ENCODE measurements around the gene CELSR1. TPM values are rescaled to one million over a fixed set of nuclear protein-coding genes. Genes with fewer than 3 reads are reported as not detected.

Gene CELSR1
- total and polyA plus RNA-seq, 7 donors = 0.09 to 0.39 (median 0.18) TPM

DNA sequence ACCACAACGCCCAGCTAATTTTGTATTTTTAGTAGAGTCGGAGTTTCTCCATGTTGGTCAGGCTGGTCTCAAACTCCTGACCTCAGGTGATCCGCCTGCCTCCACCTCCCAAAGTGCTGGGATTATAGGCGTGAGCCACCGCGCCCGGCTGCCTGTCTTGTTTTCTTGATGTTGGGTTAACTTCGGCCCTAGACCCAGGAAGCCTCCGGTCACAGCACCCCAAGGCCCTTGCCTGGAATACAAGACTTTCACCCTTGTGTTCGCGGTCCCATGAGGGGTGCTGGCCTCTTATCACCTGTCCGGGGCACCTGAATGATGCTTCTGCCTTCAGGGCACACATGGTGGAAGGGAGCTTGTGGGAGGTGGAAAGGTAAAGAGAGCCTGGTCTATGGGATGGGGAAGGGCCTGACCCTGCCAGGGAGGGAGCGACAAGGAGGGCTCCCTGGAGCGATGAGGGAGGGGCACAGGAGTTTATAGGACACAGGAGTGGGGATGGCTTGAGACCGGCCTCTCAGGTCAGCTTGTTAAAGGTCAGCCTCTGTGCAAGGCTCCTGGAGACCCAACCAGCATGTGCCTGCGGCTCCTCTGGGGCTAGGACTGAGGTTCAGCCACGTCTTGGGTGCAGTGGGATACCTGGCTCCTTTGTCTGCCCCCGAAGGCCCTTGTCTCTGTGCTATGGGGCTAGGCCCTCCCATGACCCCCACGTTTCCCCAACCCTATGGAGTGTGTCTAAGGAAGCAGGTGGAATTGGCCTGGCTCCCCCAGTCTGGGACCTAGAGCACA is 48.1 kb upstream of the CELSR1 start:
- H3K4me1 ChIP-seq = peaks cover 32% of the 10 kb centered on the region
- no peaks in the 10 kb centered on the region for H3K27me3 ChIP-seq (ENCODE audit: insufficient read depth in 3 of 3, low read length in 2 of 3)
- WGBS, 3 donors = 96 to 98% (median 97%) methylated on average over 19 of the region's 19 CpGs
- H3K27ac ChIP-seq = no peak overlapping the region
- TF ChIP-seq, protein P1, sequence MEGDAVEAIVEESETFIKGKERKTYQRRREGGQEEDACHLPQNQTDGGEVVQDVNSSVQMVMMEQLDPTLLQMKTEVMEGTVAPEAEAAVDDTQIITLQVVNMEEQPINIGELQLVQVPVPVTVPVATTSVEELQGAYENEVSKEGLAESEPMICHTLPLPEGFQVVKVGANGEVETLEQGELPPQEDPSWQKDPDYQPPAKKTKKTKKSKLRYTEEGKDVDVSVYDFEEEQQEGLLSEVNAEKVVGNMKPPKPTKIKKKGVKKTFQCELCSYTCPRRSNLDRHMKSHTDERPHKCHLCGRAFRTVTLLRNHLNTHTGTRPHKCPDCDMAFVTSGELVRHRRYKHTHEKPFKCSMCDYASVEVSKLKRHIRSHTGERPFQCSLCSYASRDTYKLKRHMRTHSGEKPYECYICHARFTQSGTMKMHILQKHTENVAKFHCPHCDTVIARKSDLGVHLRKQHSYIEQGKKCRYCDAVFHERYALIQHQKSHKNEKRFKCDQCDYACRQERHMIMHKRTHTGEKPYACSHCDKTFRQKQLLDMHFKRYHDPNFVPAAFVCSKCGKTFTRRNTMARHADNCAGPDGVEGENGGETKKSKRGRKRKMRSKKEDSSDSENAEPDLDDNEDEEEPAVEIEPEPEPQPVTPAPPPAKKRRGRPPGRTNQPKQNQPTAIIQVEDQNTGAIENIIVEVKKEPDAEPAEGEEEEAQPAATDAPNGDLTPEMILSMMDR (IDR thresholded peaks at IDR 0.05) = no peak
- no peak overlapping the region for H3K4me3 ChIP-seq
- DNase-seq (peak in 1 of 2 donors; percentile 46), ATAC-seq (no peak)
- H3K36me3 ChIP-seq (ENCODE audit: insufficient read depth in 1 of 2, low read depth in 1 of 2) = no peaks in the 10 kb centered on the region
- intact Hi-C loops (cut with DNase I) = no loop called here
- H3K9me3 ChIP-seq = no peaks in the 10 kb centered on the region

DNA sequence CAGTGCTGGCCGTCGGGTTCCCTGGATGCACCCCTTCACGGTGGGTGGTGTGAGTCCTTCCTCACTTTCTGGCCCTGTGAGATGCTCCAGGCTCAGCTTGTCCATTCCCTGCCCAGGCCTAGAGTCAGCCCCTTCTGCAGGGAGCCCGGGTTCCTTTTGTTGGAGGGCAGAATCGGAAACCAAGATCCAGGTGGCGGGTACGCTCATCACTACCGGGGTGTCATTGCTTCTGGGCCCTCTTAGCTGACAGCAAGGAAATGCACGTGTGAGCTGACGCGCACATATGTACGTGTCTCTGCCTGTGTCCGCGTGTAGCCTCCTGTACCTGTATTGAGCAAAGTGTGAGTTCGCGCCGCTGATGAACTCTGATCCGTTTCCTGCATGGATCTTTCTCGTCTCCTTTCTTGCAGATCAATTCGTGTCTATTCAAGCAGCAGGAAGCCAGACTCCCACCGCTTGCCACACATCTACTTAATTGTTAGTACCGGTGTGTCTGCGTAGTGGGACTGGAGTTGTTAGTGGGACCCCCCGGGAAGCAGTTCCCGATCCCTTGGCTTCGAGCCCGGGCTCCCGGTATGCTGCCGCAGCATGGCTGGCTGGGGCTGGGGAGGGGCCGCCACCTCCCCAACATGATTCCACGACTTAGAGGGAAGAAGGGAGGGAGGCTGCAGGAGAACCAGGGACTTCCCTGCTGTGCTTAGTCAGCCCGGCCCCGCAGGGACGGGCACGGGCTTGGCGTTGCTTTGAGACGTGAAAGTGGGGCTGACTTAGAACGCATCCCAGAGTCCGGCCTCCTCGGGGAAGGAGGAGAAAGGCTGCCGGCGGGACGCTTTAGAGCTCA is 46.9 kb upstream of the CELSR1 start:
- H3K36me3 ChIP-seq (ENCODE audit: insufficient read depth in 1 of 2, low read depth in 1 of 2) = no peaks in the 10 kb centered on the region
- H3K27ac ChIP-seq = no peak overlapping the region
- no peaks in the 10 kb centered on the region for H3K9me3 ChIP-seq
- no peaks in the 10 kb centered on the region for H3K27me3 ChIP-seq (ENCODE audit: insufficient read depth in 3 of 3, low read length in 2 of 3)
- intact Hi-C loops (cut with DNase I) = no loop called here
- DNase-seq (peak in 1 of 2 donors; percentile 58), ATAC-seq (no peak)
- 69 to 74% (median 74%) methylated on average over 43 of the region's 43 CpGs for WGBS, 3 donors
- H3K4me3 ChIP-seq = no peak overlapping the region
- H3K4me1 ChIP-seq = peaks cover 32% of the 10 kb centered on the region
- TF ChIP-seq, protein P1 (IDR thresholded peaks at IDR 0.05) = no peak

DNA sequence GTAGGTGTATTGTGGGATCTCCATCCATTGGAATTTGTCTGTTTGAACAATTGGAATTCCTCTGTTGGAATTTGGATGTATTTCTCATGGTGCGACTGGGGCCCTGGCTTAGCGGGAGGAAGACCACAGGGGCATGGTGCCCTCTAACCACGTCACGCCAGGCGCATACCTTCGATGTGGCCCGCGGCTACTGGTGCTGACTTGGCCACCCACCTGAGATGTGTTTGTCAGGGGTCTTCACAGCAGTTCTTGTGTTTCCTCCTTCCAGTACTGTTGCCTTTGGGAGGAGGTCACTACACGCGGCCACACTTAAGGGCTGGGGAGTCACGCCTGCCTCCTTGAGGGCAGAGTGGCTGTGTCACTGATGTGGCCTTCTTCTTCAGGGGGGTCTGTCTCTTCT is 46.2 kb upstream of the CELSR1 start:
- no peaks in the 10 kb centered on the region for H3K9me3 ChIP-seq
- peaks cover 39% of the 10 kb centered on the region for H3K4me1 ChIP-seq
- TF ChIP-seq, protein P1 (IDR thresholded peaks at IDR 0.05) = no peak
- WGBS, 3 donors = 95 to 99% (median 98%) methylated on average over 11 of the region's 11 CpGs
- H3K27me3 ChIP-seq (ENCODE audit: insufficient read depth in 3 of 3, low read length in 2 of 3) = no peaks in the 10 kb centered on the region
- no peaks in the 10 kb centered on the region for H3K36me3 ChIP-seq (ENCODE audit: insufficient read depth in 1 of 2, low read depth in 1 of 2)
- H3K27ac ChIP-seq = no peak overlapping the region
- DNase-seq (peak in 1 of 2 donors; percentile 42), ATAC-seq (no peak)
- no peak overlapping the region for H3K4me3 ChIP-seq
- intact Hi-C loops (cut with DNase I) = no loop called here

DNA sequence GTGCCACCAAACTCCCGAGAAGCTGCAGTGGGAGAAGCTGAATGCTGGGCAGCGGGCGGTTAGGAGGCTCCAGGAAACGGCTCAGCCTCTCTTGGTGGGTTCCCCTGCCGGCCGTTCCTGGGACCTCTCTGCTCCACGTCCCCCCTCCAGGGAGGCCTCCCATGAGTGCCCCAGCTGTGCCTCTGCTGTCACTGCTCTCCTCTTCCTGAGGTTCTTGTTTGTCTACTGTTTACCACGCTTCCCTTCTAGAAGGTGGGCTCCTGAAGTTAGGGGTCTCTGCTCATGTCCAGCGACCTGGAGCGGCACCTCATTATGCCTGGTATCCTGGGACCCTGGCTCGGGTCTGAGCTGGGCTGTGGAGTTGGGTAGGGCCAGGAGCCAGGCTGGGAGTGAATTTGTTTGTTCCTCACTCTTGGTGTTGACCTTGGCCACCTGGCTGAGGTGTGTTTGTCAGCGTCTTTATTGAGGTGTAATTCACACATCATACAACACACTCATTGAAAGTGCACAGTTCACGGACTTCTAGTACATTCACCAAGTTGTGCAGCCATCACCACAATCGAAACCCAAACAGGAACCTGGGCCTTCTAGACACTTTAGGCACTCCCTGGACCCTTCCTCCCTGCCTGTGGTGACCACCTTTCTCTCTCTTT is 45.0 kb upstream of the CELSR1 start:
- H3K4me1 ChIP-seq = peaks cover 48% of the 10 kb centered on the region
- no peaks in the 10 kb centered on the region for H3K36me3 ChIP-seq (ENCODE audit: insufficient read depth in 1 of 2, low read depth in 1 of 2)
- H3K27me3 ChIP-seq (ENCODE audit: insufficient read depth in 3 of 3, low read length in 2 of 3) = no peaks in the 10 kb centered on the region
- DNase-seq (peak in 1 of 2 donors; percentile 48), ATAC-seq (no peak)
- no peak overlapping the region for H3K27ac ChIP-seq
- intact Hi-C loops (cut with DNase I) = no loop called here
- WGBS, 3 donors = 83 to 85% (median 83%) methylated on average over 14 of the region's 14 CpGs
- TF ChIP-seq, protein P1 (IDR thresholded peaks at IDR 0.05) = no peak
- H3K4me3 ChIP-seq = no peak overlapping the region
- no peaks in the 10 kb centered on the region for H3K9me3 ChIP-seq
